Right lobe of liver (tissue), 4 donors: ENCODE data around the gene CEACAM7.

Experiments used
- POLR2A ChIP-seq: fragments of 450-650 bp; IDR thresholded peaks from one replicate; pipeline ENCODE4 v1.6.1; 2017; ENCODE audit warnings: antibody characterized with exemption, mild to moderate bottlenecking
- TF ChIP-seq, protein P1 (sequence below), 4 donors: fragments of 200-600 bp in 3 of 4; fragments of 450-650 bp in 1 of 4; IDR thresholded peaks; one replicate each; pipeline versions ENCODE4 v1.5.1 to v1.8.0; 2016 to 2022; ENCODE audit warnings: antibody characterized with exemption in 4 of 4, mild to moderate bottlenecking in 2 of 4
- donor health status: DM: no; HTN: no; CAD: no.
- donor health status: DM: no; HTN: no; CAD: no.
- donor health status: DM: no; HTN: yes; CAD: no.

DNA sequence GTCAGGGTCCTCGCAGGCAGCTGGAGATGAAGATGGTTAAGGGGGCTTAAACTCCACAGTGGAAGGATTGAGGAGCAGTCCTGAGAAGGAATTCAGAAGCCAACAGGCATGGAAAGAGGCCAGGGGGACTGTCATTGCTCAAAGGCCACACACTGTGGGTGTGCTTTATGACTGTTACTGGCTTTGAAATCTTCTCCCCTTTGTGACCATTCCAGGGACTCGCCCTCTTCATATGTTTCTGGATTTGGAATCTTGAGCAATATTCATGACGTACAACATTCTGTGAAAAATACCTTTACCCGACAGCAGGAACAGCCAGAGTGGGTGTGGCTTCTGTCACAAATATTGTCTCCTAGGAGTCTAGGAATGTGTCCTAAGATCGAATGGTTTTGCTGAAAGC is 16.6 kb downstream of the CEACAM7 start:
- TF ChIP-seq, protein P1, sequence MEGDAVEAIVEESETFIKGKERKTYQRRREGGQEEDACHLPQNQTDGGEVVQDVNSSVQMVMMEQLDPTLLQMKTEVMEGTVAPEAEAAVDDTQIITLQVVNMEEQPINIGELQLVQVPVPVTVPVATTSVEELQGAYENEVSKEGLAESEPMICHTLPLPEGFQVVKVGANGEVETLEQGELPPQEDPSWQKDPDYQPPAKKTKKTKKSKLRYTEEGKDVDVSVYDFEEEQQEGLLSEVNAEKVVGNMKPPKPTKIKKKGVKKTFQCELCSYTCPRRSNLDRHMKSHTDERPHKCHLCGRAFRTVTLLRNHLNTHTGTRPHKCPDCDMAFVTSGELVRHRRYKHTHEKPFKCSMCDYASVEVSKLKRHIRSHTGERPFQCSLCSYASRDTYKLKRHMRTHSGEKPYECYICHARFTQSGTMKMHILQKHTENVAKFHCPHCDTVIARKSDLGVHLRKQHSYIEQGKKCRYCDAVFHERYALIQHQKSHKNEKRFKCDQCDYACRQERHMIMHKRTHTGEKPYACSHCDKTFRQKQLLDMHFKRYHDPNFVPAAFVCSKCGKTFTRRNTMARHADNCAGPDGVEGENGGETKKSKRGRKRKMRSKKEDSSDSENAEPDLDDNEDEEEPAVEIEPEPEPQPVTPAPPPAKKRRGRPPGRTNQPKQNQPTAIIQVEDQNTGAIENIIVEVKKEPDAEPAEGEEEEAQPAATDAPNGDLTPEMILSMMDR (IDR thresholded peaks at IDR 0.05): no peak
- no peak for TF ChIP-seq POLR2A
